H9 (cell line): Measurements from ENCODE around the gene KCNMB2. TPM values are rescaled to one million over a fixed set of nuclear protein-coding genes. Genes with fewer than 3 reads are reported as not detected.

ENCODE experiments used
- DNase-seq: peaks from one replicate; pipeline ENCODE4 v3.0.0-alpha.2; 2017
- H2AFZ ChIP-seq: one replicate; pipeline ENCODE4 v1.6.1; 2013; ENCODE audit warnings: mild to moderate bottlenecking, low read length, control low read depth, moderate library complexity
- H2AK5ac ChIP-seq: 2 replicates; pipeline ENCODE4 v1.6.1; 2013; ENCODE audit warnings: low read length, control low read depth, mixed read lengths; ENCODE audit not compliant: insufficient read length
- H2BK120ac ChIP-seq: one replicate; pipeline ENCODE4 v1.6.1; 2013; ENCODE audit warnings: low read depth, mild to moderate bottlenecking, low read length, control low read depth, inconsistent platforms; ENCODE audit not compliant: poor library complexity, severe bottlenecking
- H2BK12ac ChIP-seq: 2 replicates; pipeline ENCODE4 v1.6.1; 2013; ENCODE audit warnings: low read length, control low read depth, mixed read lengths, low read depth; ENCODE audit not compliant: insufficient read length
- H2BK15ac ChIP-seq: 2 replicates; pipeline ENCODE4 v1.6.1; 2013; ENCODE audit warnings: low read depth, low read length, control low read depth
- H2BK20ac ChIP-seq: one replicate; pipeline ENCODE4 v1.6.1; 2013; ENCODE audit warnings: low read depth, mild to moderate bottlenecking, low read length, control low read depth, inconsistent platforms; ENCODE audit not compliant: poor library complexity, severe bottlenecking
- H2BK5ac ChIP-seq: 2 replicates; pipeline ENCODE4 v1.6.1; 2013; ENCODE audit warnings: low read length, control low read depth, mixed read lengths; ENCODE audit not compliant: insufficient read length
- H3K14ac ChIP-seq: 2 replicates; pipeline ENCODE4 v1.6.1; 2013; ENCODE audit warnings: low read length, control low read depth; ENCODE audit not compliant: insufficient read depth
- H3K18ac ChIP-seq: 2 replicates; pipeline ENCODE4 v1.6.1; 2013; ENCODE audit warnings: low read depth, mild to moderate bottlenecking, mixed read lengths, low read length, control low read depth; ENCODE audit not compliant: insufficient read length
- H3K23ac ChIP-seq: 2 replicates; pipeline ENCODE4 v1.6.1; 2013; ENCODE audit warnings: low read length, control low read depth, mixed read lengths, low read depth; ENCODE audit not compliant: insufficient read length
- H3K23me2 ChIP-seq: 2 replicates; pipeline ENCODE4 v1.6.1; 2013; ENCODE audit warnings: low read depth, mild to moderate bottlenecking, mixed read lengths, low read length, control low read depth; ENCODE audit not compliant: insufficient read length, poor library complexity, severe bottlenecking
- H3K27ac ChIP-seq: 2 replicates; pipeline ENCODE4 v1.5.1; 2013; ENCODE audit warnings: low read length, control low read depth, mixed read lengths, low read depth; ENCODE audit not compliant: insufficient read length
- H3K27me3 ChIP-seq: 2 replicates; pipeline ENCODE4 v1.6.1; 2013; ENCODE audit warnings: low read length, control low read depth, inconsistent platforms; ENCODE audit not compliant: insufficient read depth
- H3K4ac ChIP-seq: 2 replicates; pipeline ENCODE4 v1.6.1; 2013; ENCODE audit warnings: low read depth, mild to moderate bottlenecking, control low read depth, inconsistent platforms, low read length, moderate library complexity
- H3K4me1 ChIP-seq: 2 replicates; pipeline ENCODE4 v1.6.1; 2013; ENCODE audit warnings: low read length, control low read depth, inconsistent platforms; ENCODE audit not compliant: insufficient read depth
- H3K4me2 ChIP-seq: 2 replicates; pipeline ENCODE4 v1.6.1; 2013; ENCODE audit warnings: low read length, control low read depth, mixed read lengths; ENCODE audit not compliant: insufficient read length, insufficient read depth
- H3K56ac ChIP-seq: 2 replicates; pipeline ENCODE4 v1.6.1; 2013; ENCODE audit warnings: low read depth, mild to moderate bottlenecking, mixed read lengths, low read length, control low read depth; ENCODE audit not compliant: insufficient read length
- H3K79me1 ChIP-seq: 2 replicates; pipeline ENCODE4 v1.6.1; 2013; ENCODE audit warnings: low read depth, mild to moderate bottlenecking, moderate library complexity, low read length, control low read depth, inconsistent platforms; ENCODE audit not compliant: insufficient read depth, poor library complexity, severe bottlenecking
- H3K79me2 ChIP-seq: 2 replicates; pipeline ENCODE4 v1.6.1; 2013; ENCODE audit warnings: low read length, control low read depth, inconsistent platforms; ENCODE audit not compliant: insufficient read depth
- H3K9ac ChIP-seq: 2 replicates; pipeline ENCODE4 v1.6.1; 2013; ENCODE audit warnings: low read length, control low read depth, mixed read lengths; ENCODE audit not compliant: insufficient read length; ENCODE audit errors: extremely low read depth
- H3K9me3 ChIP-seq: one replicate; pipeline ENCODE4 v1.6.1; 2013; ENCODE audit warnings: low read depth, low read length, inconsistent platforms; ENCODE audit not compliant: control insufficient read depth
- H3T11ph ChIP-seq: one replicate; pipeline ENCODE4 v1.6.1; 2013; ENCODE audit warnings: mild to moderate bottlenecking, low read length, control low read depth, inconsistent platforms
- H4K20me1 ChIP-seq: one replicate; pipeline ENCODE4 v1.6.1; 2013; ENCODE audit not compliant: control insufficient read depth, insufficient read length, insufficient read depth
- H4K5ac ChIP-seq: 2 replicates; pipeline ENCODE4 v1.6.1; 2013; ENCODE audit warnings: low read depth, mild to moderate bottlenecking, mixed read lengths, low read length, control low read depth; ENCODE audit not compliant: insufficient read length
- H4K8ac ChIP-seq: replicated peaks from 2 replicates; pipeline ENCODE4 v1.6.1; 2013; ENCODE audit warnings: low read length, control low read depth, mixed read lengths, low read depth; ENCODE audit not compliant: insufficient read length
- H4K91ac ChIP-seq: 2 replicates; pipeline ENCODE4 v1.6.1; 2013; ENCODE audit warnings: low read depth, mild to moderate bottlenecking, moderate library complexity, mixed read lengths, low read length, control low read depth; ENCODE audit not compliant: insufficient read length
- H3K27ac Mint-ChIP-seq, 3 experiments: 2 replicates in 2 of 3; 3 replicates in 1 of 3; pipeline ENCODE4 v1.8.0; 2020 to 2021; ENCODE audit warnings: mixed read lengths in 3 of 3, mild to moderate bottlenecking in 1 of 3, moderate library complexity in 1 of 3
- H3K27me3 Mint-ChIP-seq: 2 replicates; pipeline ENCODE4 v1.8.0; 2021; ENCODE audit warnings: low read depth, mild to moderate bottlenecking, moderate library complexity, mixed read lengths
- H3K36me3 Mint-ChIP-seq, 3 experiments: 2 replicates in 2 of 3; 3 replicates in 1 of 3; pipeline ENCODE4 v1.8.0; 2020 to 2021; ENCODE audit warnings: low read depth in 3 of 3, mixed read lengths in 3 of 3; ENCODE audit not compliant: insufficient read depth in 1 of 3
- H3K4me1 Mint-ChIP-seq, 2 experiments: 2 replicates each; pipeline ENCODE4 v1.8.0; 2020; ENCODE audit warnings: mixed read lengths in 2 of 2
- H3K4me3 Mint-ChIP-seq, 2 experiments: 2 replicates in 1 of 2; 3 replicates in 1 of 2; pipeline ENCODE4 v1.8.0; 2020 to 2021; ENCODE audit warnings: mild to moderate bottlenecking in 2 of 2, mixed read lengths in 2 of 2, moderate library complexity in 1 of 2
- H3K9me3 Mint-ChIP-seq, 2 experiments: 2 replicates in 1 of 2; 3 replicates in 1 of 2; pipeline ENCODE4 v1.8.0; 2020; ENCODE audit warnings: mild to moderate bottlenecking in 2 of 2, mixed read lengths in 2 of 2, moderate library complexity in 1 of 2
- WGBS: extraction: QIAGEN DNeasy Blood & Tissue Kit; methylation state at CpG from one replicate; pipeline ENCODE4 v1.1.7; 2013; ENCODE audit warnings: missing lambda C conversion rate, low lambda C conversion rate, mixed read lengths; ENCODE audit not compliant: insufficient read length; ENCODE audit errors: extremely low coverage; 5-methylcytosine and 5-hydroxymethylcytosine counted together
- total RNA-seq: library from RNA; stranded (reverse); gene quantifications from 2 replicates; pipeline ENCODE4 v1.2.1, GENCODE V29; 2021
- TF ChIP-seq, protein P1 (sequence below): fragments of 200-600 bp; sonication (generic); conservative IDR thresholded peaks from 3 replicates; pipeline ENCODE4 v1.8.0; 2021; ENCODE audit warnings: antibody characterized with exemption, mild to moderate bottlenecking

Gene KCNMB2
- total RNA-seq, 1 experiment from 2014 or later, result not detected

DNA sequence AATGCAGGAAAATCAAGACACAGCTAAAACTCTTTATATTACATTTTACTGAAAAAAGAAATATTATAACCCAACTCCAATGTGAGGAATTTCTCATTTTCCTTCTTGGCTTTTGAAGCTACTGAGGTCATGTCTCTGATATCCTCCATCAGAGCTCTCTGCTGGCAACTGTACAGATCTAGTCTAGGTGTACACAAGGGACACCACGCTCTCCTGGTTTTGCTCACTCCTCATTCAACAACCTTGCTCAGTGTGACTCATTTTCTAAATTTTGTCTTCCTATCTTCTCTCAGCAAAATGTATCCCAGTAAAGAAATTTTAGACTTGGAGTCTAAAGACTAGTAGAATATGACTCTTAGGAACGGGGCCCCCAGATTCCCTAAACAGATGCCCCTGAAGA is 144.3 kb downstream of the KCNMB2 start:
- H3K9me3 ChIP-seq, result no peaks in the 10 kb centered on the region
- no peak overlapping the region for H3K27ac ChIP-seq
- no peak overlapping the region for H3T11ph ChIP-seq
- H3K4me2 ChIP-seq, result no peak overlapping the region
- H3K23ac ChIP-seq, result no peak overlapping the region
- no peaks in the 10 kb centered on the region for H3K27me3 ChIP-seq
- H3K23me2 ChIP-seq, result no peaks in the 10 kb centered on the region
- peaks cover 2 to 5% of the 10 kb centered on the region in 2 experiments; a peak in 3 of 5 replicates for H3K9me3 Mint-ChIP-seq
- no peak overlapping the region for H3K14ac ChIP-seq
- H3K4me1 ChIP-seq, result no peaks in the 10 kb centered on the region
- H4K8ac ChIP-seq, result no peak overlapping the region
- H4K5ac ChIP-seq, result no peak overlapping the region
- no CpG with 5 or more reads among the region's 2 CpGs for whole genome bisulfite sequencing
- no peak overlapping the region for H2AK5ac ChIP-seq
- H3K27ac Mint-ChIP-seq, result no peak overlapping the region
- no peak for DNase-seq
- H3K79me1 ChIP-seq, result no peaks in the 10 kb centered on the region
- no peaks in the 10 kb centered on the region for H3K27me3 Mint-ChIP-seq
- H2AFZ ChIP-seq, result no peak overlapping the region
- no peak overlapping the region for H3K4me3 Mint-ChIP-seq
- H3K4me1 Mint-ChIP-seq, result no peaks in the 10 kb centered on the region
- no peak overlapping the region for H2BK15ac ChIP-seq
- H2BK20ac ChIP-seq, result no peak overlapping the region
- no peak overlapping the region for H2BK12ac ChIP-seq
- H3K36me3 Mint-ChIP-seq, result no peaks in the 10 kb centered on the region; a peak in 1 of 7 replicates
- no peak overlapping the region for H4K91ac ChIP-seq
- H2BK120ac ChIP-seq, result no peak overlapping the region
- H3K56ac ChIP-seq, result no peak overlapping the region
- TF ChIP-seq, protein P1, sequence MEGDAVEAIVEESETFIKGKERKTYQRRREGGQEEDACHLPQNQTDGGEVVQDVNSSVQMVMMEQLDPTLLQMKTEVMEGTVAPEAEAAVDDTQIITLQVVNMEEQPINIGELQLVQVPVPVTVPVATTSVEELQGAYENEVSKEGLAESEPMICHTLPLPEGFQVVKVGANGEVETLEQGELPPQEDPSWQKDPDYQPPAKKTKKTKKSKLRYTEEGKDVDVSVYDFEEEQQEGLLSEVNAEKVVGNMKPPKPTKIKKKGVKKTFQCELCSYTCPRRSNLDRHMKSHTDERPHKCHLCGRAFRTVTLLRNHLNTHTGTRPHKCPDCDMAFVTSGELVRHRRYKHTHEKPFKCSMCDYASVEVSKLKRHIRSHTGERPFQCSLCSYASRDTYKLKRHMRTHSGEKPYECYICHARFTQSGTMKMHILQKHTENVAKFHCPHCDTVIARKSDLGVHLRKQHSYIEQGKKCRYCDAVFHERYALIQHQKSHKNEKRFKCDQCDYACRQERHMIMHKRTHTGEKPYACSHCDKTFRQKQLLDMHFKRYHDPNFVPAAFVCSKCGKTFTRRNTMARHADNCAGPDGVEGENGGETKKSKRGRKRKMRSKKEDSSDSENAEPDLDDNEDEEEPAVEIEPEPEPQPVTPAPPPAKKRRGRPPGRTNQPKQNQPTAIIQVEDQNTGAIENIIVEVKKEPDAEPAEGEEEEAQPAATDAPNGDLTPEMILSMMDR, result no peak
- no peak overlapping the region for H3K4ac ChIP-seq
- H3K9ac ChIP-seq, result no peak overlapping the region
- H3K18ac ChIP-seq, result no peak overlapping the region
- H2BK5ac ChIP-seq, result no peak overlapping the region
- no peaks in the 10 kb centered on the region for H3K79me2 ChIP-seq
- no peaks in the 10 kb centered on the region for H4K20me1 ChIP-seq
